A549 (cell line): ENCODE data around the gene MARK1. TPM values are rescaled to one million over a fixed set of nuclear protein-coding genes. Genes with fewer than 3 reads are reported as not detected.

Experiments
- ATAC-seq, 2 experiments: fragments of 200-7000 bp in 1 of 2; fragments of >200 bp in 1 of 2; cut with Nextera tagmentation in 1 of 2; cut with Tn5 transposase in 1 of 2; 3 replicates each; pipeline versions ENCODE4 v1.8.0 to v1.9.1; 2018 to 2020; ENCODE audit warnings: mild to moderate bottlenecking in 1 of 2, moderate library complexity in 1 of 2
- CTCF ChIA-PET: fragments of 300-600 bp; sonication (Branson Sonifier 250); formaldehyde crosslinking; extraction: SDS; loops from one replicate; lab custom pipeline; 2021; ENCODE audit warnings: antibody characterized with exemption, inconsistent platforms; lab: Yijun Ruan, JAX
- POLR2A ChIA-PET: fragments of 350-600 bp; formaldehyde crosslinking; extraction: SDS; loops from one replicate; lab custom pipeline; 2021; ENCODE audit warnings: antibody characterized with exemption, inconsistent platforms; lab: Yijun Ruan, JAX
- DNase-seq, 2 experiments: peaks; one replicate each; pipeline versions ENCODE4 v3.0.0 to v3.0.0-alpha.2; 2011 to 2016; ENCODE audit warnings: low read depth in 1 of 2, low spot score in 1 of 2
- FAIRE-seq: peaks from 2 replicates; lab custom pipeline; 2011; peaks lifted over from hg19 to GRCh38; lab: Jason Lieb, UNC
- H3K27ac ChIP-seq, 2 experiments: fragments of >200 bp; sonication (Bioruptor Twin); formaldehyde crosslinking; 3 replicates each; pipeline ENCODE4 v1.5.1; 2016 to 2017
- H3K4me1 ChIP-seq: fragments of >200 bp; sonication (Bioruptor Twin); formaldehyde crosslinking; 3 replicates; pipeline ENCODE4 v1.6.1; 2016
- H3K4me2 ChIP-seq: fragments of >200 bp; sonication (Bioruptor Twin); formaldehyde crosslinking; 3 replicates; pipeline ENCODE4 v1.6.1; 2016
- H3K4me3 ChIP-seq: fragments of >200 bp; sonication (Bioruptor Twin); formaldehyde crosslinking; 3 replicates; pipeline ENCODE4 v1.5.1; 2016
- H3K9me3 ChIP-seq: fragments of >200 bp; sonication (Bioruptor Twin); formaldehyde crosslinking; 3 replicates; pipeline ENCODE4 v1.6.1; 2016
- CEBPB ChIP-seq, 2 experiments: fragments of >200 bp in 1 of 2; sonication (Bioruptor Twin) in 1 of 2; formaldehyde crosslinking in 1 of 2; IDR thresholded peaks; 2 replicates each; pipeline ENCODE4 v1.6.1; 2012 to 2016
- CHD2 ChIP-seq: fragments of 150-350 bp; IDR thresholded peaks from 2 replicates; pipeline ENCODE4 v1.6.1; 2014; ENCODE audit warnings: low read length; ENCODE audit not compliant: partially characterized antibody
- EHF ChIP-seq: fragments of 250-450 bp; sonication (Bioruptor Pico); IDR thresholded peaks from 2 replicates; pipeline ENCODE4 v1.5.0; 2020; ENCODE audit warnings: mild to moderate bottlenecking
- EHMT2 ChIP-seq: fragments of 200-600 bp; sonication (generic); IDR thresholded peaks from 2 replicates; pipeline ENCODE4 v1.6.1; 2016; ENCODE audit warnings: antibody characterized with exemption, low read depth, mild to moderate bottlenecking, moderate library complexity
- ESRRA ChIP-seq: fragments of 150-350 bp; IDR thresholded peaks from 2 replicates; pipeline ENCODE4 v1.6.1; 2014; ENCODE audit warnings: mild to moderate bottlenecking, low read length, borderline replicate concordance
- HDAC2 ChIP-seq: fragments of 200-600 bp; sonication (generic); IDR thresholded peaks from 2 replicates; pipeline ENCODE4 v1.6.1; 2016
- NPAS2 ChIP-seq: fragments of 250-450 bp; sonication (Bioruptor Pico); IDR thresholded peaks from 2 replicates; pipeline ENCODE4 v1.8.0; 2022; ENCODE audit warnings: mild to moderate bottlenecking, moderate library complexity, borderline replicate concordance
- RARB ChIP-seq: fragments of 250-450 bp; sonication (Bioruptor Pico); IDR thresholded peaks from 2 replicates; pipeline ENCODE4 v1.8.0; 2021; ENCODE audit warnings: mild to moderate bottlenecking, moderate library complexity
- RFX5 ChIP-seq: fragments of 450-650 bp; IDR thresholded peaks from 2 replicates; pipeline ENCODE4 v1.7.1; 2014; ENCODE audit warnings: antibody characterized with exemption, mild to moderate bottlenecking, moderate library complexity
- WGBS: methylation state at CpG from one replicate; pipeline ENCODE4 v1.1.6; 2017; ENCODE audit errors: missing lambda C conversion rate; 5-methylcytosine and 5-hydroxymethylcytosine counted together
- polyA plus RNA-seq, 4 experiments: library from polyadenylated mRNA; depleted of rRNA in 3 of 4; stranded (reverse); fragments of >200 nt; fragmentation: RNase III in 1 of 4; extraction: RNeasy Plus Mini Kit Qiagen cat#74134 plus additional on column Dnase treatment in 1 of 4; gene quantifications; 2 replicates in 3 of 4; 3 replicates in 1 of 4; pipeline ENCODE4 v1.2.3, GENCODE V29; 2011 to 2017
- TF ChIP-seq, protein P1 (sequence below): fragments of >200 bp; sonication (Bioruptor Twin); formaldehyde crosslinking; IDR thresholded peaks from 3 replicates; pipeline ENCODE4 v1.5.1; 2016
- TF ChIP-seq, protein P2 (sequence below): fragments of >200 bp; sonication (Bioruptor Twin); formaldehyde crosslinking; IDR thresholded peaks from 2 replicates; pipeline ENCODE4 v1.6.1; 2016
- TF ChIP-seq, protein P3 (sequence below): fragments of >200 bp; sonication (Bioruptor Twin); formaldehyde crosslinking; IDR thresholded peaks from 3 replicates; pipeline ENCODE4 v1.6.1; 2016
- TF ChIP-seq, protein P4 (sequence below): fragments of 150-350 bp; IDR thresholded peaks from 2 replicates; pipeline ENCODE4 v1.6.1; 2014; ENCODE audit warnings: low read depth, mild to moderate bottlenecking, low read length
- TF ChIP-seq, protein P5 (sequence below): IDR thresholded peaks from 2 replicates; pipeline ENCODE4 v1.6.1; 2012
- TF ChIP-seq, protein P6 (sequence below): IDR thresholded peaks from 2 replicates; pipeline ENCODE4 v1.6.1; 2012; ENCODE audit warnings: low read depth, borderline replicate concordance
- TF ChIP-seq, protein P7 (sequence below): fragments of 200-600 bp; sonication (generic); IDR thresholded peaks from 2 replicates; pipeline ENCODE4 v1.6.1; 2016; ENCODE audit warnings: antibody characterized with exemption, mild to moderate bottlenecking, moderate library complexity

MARK1 gene
- polyA plus RNA-seq, 2 of the 4 experiments (the other 2 are of a cell fraction) = 0.03 to 0.05 TPM

DNA sequence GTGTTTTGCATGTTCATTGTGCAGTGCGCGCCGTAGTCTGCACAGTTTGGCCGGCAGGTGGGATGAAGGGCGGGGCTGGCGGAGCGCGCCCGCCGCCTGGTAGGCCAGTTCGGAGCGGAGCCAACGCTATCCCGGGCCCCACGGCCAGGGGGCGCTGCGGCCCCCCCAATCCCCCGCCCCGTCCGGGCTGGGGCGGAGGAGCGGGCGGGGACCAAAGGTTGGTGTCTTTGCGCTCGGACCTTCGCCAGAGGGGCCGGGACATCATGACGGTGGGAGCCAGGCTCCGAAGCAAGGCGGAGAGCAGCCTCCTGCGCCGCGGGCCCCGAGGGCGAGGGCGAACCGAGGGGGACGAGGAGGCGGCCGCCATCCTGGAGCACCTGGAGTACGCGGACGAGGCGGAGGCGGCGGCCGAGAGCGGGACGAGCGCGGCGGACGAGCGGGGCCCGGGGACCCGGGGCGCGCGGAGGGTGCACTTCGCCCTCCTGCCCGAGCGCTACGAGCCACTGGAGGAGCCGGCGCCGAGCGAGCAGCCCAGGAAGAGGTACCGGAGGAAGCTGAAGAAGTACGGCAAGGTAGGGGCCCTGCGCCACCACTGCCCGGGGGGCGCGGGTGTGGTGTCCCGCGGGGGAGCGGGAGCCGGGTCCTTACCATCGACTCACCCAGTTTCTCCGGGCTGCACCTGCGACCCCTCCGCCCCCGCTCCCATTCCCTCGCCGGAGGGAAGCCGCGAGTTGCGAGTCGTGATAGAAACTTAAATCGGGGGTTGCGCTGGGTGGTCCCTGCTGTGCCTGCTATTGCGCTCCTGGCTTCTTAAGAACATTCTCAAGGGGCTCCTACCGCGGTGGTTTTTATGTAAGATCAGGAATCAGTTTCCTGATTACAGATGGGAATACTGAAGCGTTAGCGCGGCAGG is 162.5 kb downstream of the MARK1 start, which contains the start of gene C1orf115 (continued):
- TF ChIP-seq, protein P1, sequence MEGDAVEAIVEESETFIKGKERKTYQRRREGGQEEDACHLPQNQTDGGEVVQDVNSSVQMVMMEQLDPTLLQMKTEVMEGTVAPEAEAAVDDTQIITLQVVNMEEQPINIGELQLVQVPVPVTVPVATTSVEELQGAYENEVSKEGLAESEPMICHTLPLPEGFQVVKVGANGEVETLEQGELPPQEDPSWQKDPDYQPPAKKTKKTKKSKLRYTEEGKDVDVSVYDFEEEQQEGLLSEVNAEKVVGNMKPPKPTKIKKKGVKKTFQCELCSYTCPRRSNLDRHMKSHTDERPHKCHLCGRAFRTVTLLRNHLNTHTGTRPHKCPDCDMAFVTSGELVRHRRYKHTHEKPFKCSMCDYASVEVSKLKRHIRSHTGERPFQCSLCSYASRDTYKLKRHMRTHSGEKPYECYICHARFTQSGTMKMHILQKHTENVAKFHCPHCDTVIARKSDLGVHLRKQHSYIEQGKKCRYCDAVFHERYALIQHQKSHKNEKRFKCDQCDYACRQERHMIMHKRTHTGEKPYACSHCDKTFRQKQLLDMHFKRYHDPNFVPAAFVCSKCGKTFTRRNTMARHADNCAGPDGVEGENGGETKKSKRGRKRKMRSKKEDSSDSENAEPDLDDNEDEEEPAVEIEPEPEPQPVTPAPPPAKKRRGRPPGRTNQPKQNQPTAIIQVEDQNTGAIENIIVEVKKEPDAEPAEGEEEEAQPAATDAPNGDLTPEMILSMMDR = peak; percentile 96
- no peak for TF ChIP-seq HDAC2
- no peak for TF ChIP-seq RFX5
- TF ChIP-seq, protein P2, sequence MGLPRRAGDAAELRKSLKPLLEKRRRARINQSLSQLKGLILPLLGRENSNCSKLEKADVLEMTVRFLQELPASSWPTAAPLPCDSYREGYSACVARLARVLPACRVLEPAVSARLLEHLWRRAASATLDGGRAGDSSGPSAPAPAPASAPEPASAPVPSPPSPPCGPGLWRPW = no peak

DNA sequence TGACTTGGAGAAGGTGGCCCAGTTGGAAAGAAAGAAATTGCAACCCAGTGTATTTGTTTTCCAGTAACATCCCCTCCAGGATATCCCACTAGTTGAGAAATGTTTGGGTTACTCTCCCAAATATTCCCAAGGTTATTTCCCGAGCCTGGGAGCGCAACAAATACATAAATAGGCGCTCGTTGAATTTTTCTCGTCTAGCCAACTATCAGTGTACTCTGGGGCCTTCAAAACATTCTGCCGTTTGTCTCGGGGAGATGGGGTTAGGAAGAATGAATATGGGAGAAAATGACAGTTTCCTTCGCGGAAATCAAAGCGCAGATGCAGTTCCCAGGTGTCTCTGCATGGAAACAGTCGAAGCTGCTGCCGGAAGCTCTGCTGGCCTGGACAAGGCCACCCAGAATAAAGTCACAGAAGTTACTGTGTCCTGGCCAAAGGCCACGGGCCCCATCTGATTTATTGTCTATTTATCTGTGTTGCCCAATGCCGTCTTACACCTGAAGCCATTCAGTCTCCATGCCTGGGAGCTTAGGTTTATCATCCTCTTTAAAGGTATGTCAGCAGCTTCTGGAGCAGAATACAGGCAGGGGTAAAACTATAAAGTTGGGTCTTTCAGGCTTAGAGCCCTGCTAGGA is 163.2 kb downstream of the MARK1 start:
- Histone ChIP-seq H3K27ac (peak overlapping the region in 1 of 2 experiments; percentile 93; a peak in 4 of 6 replicates), H3K4me2 (peak overlapping the region; percentile 98), H3K4me1 (no peaks in the 10 kb centered on the region), H3K9me3 (no peaks in the 10 kb centered on the region), H3K4me3 (peak overlapping the region; percentile 85)
- 79% methylated on average over 14 of the region's 14 CpGs for WGBS
- ATAC-seq (no peak), DNase-seq (no peak), FAIRE-seq (no peak)
- POLR2A ChIA-PET = interaction anchor here (0.8 kb wide), 1 partner anchor 42 kb away, joined by 4 read pairs; no protein-coding TSS in a partner anchor
- TF ChIP-seq RARB = no peak
- TF ChIP-seq EHF (CRISPR knock-in tag) = no peak
- TF ChIP-seq RFX5 = no peak
- TF ChIP-seq, protein P3, sequence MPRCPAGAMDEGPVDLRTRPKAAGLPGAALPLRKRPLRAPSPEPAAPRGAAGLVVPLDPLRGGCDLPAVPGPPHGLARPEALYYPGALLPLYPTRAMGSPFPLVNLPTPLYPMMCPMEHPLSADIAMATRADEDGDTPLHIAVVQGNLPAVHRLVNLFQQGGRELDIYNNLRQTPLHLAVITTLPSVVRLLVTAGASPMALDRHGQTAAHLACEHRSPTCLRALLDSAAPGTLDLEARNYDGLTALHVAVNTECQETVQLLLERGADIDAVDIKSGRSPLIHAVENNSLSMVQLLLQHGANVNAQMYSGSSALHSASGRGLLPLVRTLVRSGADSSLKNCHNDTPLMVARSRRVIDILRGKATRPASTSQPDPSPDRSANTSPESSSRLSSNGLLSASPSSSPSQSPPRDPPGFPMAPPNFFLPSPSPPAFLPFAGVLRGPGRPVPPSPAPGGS = no peak
- TF ChIP-seq EHMT2 = no peak
- TF ChIP-seq, protein P4, sequence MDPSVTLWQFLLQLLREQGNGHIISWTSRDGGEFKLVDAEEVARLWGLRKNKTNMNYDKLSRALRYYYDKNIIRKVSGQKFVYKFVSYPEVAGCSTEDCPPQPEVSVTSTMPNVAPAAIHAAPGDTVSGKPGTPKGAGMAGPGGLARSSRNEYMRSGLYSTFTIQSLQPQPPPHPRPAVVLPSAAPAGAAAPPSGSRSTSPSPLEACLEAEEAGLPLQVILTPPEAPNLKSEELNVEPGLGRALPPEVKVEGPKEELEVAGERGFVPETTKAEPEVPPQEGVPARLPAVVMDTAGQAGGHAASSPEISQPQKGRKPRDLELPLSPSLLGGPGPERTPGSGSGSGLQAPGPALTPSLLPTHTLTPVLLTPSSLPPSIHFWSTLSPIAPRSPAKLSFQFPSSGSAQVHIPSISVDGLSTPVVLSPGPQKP = no peak
- no peak for TF ChIP-seq CHD2
- TF ChIP-seq, protein P5, sequence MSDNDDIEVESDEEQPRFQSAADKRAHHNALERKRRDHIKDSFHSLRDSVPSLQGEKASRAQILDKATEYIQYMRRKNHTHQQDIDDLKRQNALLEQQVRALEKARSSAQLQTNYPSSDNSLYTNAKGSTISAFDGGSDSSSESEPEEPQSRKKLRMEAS = no peak
- TF ChIP-seq, protein P2 = no peak
- TF ChIP-seq NPAS2 (CRISPR knock-in tag) = no peak
- TF ChIP-seq ESRRA = no peak
- TF ChIP-seq, protein P6, sequence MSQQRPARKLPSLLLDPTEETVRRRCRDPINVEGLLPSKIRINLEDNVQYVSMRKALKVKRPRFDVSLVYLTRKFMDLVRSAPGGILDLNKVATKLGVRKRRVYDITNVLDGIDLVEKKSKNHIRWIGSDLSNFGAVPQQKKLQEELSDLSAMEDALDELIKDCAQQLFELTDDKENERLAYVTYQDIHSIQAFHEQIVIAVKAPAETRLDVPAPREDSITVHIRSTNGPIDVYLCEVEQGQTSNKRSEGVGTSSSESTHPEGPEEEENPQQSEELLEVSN = no peak
- TF ChIP-seq, protein P7, sequence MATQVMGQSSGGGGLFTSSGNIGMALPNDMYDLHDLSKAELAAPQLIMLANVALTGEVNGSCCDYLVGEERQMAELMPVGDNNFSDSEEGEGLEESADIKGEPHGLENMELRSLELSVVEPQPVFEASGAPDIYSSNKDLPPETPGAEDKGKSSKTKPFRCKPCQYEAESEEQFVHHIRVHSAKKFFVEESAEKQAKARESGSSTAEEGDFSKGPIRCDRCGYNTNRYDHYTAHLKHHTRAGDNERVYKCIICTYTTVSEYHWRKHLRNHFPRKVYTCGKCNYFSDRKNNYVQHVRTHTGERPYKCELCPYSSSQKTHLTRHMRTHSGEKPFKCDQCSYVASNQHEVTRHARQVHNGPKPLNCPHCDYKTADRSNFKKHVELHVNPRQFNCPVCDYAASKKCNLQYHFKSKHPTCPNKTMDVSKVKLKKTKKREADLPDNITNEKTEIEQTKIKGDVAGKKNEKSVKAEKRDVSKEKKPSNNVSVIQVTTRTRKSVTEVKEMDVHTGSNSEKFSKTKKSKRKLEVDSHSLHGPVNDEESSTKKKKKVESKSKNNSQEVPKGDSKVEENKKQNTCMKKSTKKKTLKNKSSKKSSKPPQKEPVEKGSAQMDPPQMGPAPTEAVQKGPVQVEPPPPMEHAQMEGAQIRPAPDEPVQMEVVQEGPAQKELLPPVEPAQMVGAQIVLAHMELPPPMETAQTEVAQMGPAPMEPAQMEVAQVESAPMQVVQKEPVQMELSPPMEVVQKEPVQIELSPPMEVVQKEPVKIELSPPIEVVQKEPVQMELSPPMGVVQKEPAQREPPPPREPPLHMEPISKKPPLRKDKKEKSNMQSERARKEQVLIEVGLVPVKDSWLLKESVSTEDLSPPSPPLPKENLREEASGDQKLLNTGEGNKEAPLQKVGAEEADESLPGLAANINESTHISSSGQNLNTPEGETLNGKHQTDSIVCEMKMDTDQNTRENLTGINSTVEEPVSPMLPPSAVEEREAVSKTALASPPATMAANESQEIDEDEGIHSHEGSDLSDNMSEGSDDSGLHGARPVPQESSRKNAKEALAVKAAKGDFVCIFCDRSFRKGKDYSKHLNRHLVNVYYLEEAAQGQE = no peak
- TF ChIP-seq CEBPB (IDR thresholded peaks at IDR 0.05) = no peak
- CTCF ChIA-PET = interaction anchor here (0.6 to 4.0 kb wide), 18 partner anchors 10 to 412 kb away, joined by 3 to 23 read pairs (median 3); partner anchors contain the start of genes MTARC1 and MTARC2
